Mesothelial cell of epicardium (in vitro differentiated cells): ENCODE results near the gene TMPRSS4. TPM values are rescaled to one million over a fixed set of nuclear protein-coding genes. Genes with fewer than 3 reads are reported as not detected.

ENCODE experiments used
- DNase-seq, 2 experiments: peaks; one replicate each; pipeline ENCODE4 v3.0.0; 2021; ENCODE audit warnings: low spot score in 2 of 2; ENCODE audit not compliant: unreplicated experiment in 2 of 2
- H3K27ac Mint-ChIP-seq: 2 replicates; pipeline ENCODE4 v1.8.0; 2021; ENCODE audit warnings: mixed read lengths
- H3K27me3 Mint-ChIP-seq: 2 replicates; pipeline ENCODE4 v1.8.0; 2021; ENCODE audit warnings: low read depth, mixed read lengths
- H3K36me3 Mint-ChIP-seq: 2 replicates; pipeline ENCODE4 v1.8.0; 2021; ENCODE audit warnings: mixed read lengths
- H3K4me1 Mint-ChIP-seq: 2 replicates; pipeline ENCODE4 v1.8.0; 2021; ENCODE audit warnings: mixed read lengths
- H3K4me3 Mint-ChIP-seq: 2 replicates; pipeline ENCODE4 v1.8.0; 2021; ENCODE audit warnings: mild to moderate bottlenecking, moderate library complexity, mixed read lengths
- H3K9me3 Mint-ChIP-seq: 2 replicates; pipeline ENCODE4 v1.8.0; 2021; ENCODE audit warnings: mixed read lengths
- total RNA-seq: library from RNA; stranded (reverse); gene quantifications from 3 replicates; pipeline ENCODE4 v1.2.1, GENCODE V29; 2021
- TF ChIP-seq, protein P1 (sequence below): fragments of 200-600 bp; sonication (generic); IDR thresholded peaks from one replicate; pipeline ENCODE4 v1.5.0; 2021; ENCODE audit warnings: antibody characterized with exemption; ENCODE audit not compliant: unreplicated experiment

The TMPRSS4 gene
- total RNA-seq, 1 donor from 2014 or later: 0.94 TPM

DNA sequence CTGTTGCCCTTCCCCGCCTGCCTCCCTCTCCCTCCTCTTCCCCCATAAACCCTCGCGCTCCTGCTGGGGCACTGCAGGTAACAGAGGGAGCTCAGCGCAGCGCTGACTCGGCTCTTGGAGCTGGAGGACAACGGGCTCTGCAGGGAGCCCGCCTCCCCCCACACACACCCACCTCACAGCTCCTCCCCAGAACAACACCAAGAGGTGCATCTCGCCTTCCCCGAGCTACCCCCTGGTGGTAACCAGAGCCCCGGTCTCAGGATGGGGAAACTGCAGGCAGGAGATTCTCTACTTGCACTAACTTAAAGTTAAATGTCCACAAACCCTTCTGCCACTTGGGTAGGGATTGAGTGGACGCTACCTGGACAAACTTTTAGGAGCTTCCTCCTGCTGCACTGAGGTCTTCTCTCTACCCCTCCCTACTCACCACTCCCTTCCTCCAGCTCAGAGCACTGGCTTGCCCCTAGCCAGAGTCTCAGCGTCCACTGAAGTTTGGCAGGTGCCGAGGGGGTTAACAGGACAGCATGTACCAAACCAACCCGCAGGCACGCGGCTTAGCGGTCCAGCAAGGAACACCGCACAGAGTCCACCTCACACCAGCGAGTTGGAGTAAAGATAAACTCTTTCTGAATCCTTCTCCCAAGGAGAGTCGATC is 79.8 kb downstream of the TMPRSS4 start:
- TF ChIP-seq, protein P1, sequence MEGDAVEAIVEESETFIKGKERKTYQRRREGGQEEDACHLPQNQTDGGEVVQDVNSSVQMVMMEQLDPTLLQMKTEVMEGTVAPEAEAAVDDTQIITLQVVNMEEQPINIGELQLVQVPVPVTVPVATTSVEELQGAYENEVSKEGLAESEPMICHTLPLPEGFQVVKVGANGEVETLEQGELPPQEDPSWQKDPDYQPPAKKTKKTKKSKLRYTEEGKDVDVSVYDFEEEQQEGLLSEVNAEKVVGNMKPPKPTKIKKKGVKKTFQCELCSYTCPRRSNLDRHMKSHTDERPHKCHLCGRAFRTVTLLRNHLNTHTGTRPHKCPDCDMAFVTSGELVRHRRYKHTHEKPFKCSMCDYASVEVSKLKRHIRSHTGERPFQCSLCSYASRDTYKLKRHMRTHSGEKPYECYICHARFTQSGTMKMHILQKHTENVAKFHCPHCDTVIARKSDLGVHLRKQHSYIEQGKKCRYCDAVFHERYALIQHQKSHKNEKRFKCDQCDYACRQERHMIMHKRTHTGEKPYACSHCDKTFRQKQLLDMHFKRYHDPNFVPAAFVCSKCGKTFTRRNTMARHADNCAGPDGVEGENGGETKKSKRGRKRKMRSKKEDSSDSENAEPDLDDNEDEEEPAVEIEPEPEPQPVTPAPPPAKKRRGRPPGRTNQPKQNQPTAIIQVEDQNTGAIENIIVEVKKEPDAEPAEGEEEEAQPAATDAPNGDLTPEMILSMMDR: no peak
- Mint-ChIP-seq H3K27ac (no peak overlapping the region), H3K9me3 (no peaks in the 10 kb centered on the region), H3K4me1 (peaks cover 15% of the 10 kb centered on the region), H3K27me3 (peaks cover 98% of the 10 kb centered on the region), H3K36me3 (no peaks in the 10 kb centered on the region), H3K4me3 (no peak overlapping the region)
- no peak for DNase-seq

DNA sequence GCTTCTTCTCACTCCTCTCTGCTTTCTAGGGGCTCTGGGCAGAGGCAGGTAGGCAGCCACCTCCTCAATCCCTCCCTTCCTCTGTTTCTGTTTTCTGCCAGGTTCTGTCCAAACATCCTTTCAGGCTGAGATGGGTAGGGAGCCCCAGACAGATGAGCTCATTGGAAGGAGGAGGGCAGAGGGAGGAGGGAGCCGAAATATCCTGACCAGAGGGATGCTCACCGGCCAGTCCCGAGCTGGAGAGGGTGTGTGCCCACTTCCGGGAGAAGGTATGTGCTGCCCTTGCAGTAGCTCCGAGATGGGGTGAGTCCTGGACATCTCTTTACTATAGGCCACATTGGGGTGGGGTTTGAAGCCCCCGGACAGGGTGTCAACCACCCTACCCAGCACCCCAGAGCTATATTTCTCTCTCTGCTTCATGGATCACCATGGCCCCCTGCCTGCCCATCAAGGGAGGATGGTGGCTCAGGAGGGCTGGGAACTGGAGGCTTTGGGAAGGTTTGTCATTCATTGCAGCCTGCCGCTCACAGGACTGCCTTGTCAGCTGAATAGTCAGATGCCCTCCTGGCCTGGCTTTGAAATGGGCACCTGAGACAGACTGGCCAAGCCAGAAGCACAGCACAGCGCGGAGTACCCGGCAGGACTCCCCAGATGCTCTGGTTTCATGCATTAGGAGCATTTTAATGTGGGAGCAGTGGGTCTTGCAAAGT is 80.5 kb downstream of the TMPRSS4 start:
- peaks cover 98% of the 10 kb centered on the region for H3K27me3 Mint-ChIP-seq
- TF ChIP-seq, protein P1: no peak
- H3K27ac Mint-ChIP-seq: no peak overlapping the region
- H3K9me3 Mint-ChIP-seq: no peaks in the 10 kb centered on the region
- DNase-seq: no peak
- H3K4me3 Mint-ChIP-seq: no peak overlapping the region
- no peaks in the 10 kb centered on the region for H3K36me3 Mint-ChIP-seq
- H3K4me1 Mint-ChIP-seq: peaks cover 14% of the 10 kb centered on the region

DNA sequence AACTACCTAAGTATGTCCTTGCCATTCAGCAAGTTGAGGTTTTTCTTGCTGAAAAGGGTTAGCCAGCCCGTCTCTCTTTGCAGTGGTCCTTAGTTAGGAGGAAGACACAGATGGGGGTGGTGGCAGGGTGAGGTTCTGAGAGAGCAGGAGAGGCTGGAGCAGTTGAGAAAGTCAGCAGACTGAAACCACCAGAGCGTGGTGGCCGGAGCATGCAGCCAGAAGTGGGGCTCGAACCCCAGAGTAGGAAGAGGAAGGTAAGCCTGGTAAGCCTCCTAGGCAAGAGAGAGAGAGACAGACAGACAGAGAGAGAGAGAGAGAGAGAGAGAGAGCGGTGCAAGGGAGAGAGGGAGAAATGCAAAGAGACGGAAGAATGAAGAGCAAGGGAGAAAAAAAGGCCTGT is 84.9 kb downstream of the TMPRSS4 start:
- Mint-ChIP-seq H3K27ac (no peak overlapping the region), H3K36me3 (no peaks in the 10 kb centered on the region), H3K4me3 (no peak overlapping the region), H3K4me1 (peaks cover 3% of the 10 kb centered on the region), H3K27me3 (peaks cover 90% of the 10 kb centered on the region), H3K9me3 (no peaks in the 10 kb centered on the region)
- TF ChIP-seq, protein P1: no peak
- no peak for DNase-seq

DNA sequence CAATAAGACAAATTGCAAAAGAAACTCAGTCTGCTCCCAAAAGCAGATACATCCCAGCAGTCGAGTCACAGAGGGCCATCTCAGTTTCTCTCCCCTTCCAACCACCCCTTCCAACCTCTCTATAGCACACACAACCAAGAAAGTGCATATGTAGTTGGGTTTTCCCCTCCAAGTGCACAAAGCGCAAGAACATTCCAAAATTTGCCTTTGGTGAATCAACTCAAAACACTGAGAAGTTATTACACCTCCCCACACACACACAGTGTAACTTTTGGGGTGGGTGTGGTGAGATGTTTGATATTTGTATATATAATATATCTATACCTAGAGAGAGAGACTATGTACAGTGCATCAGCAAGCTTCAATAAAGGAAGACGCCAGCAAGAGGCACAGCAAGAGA is 86.0 kb downstream of the TMPRSS4 start:
- no peaks in the 10 kb centered on the region for H3K36me3 Mint-ChIP-seq
- no peaks in the 10 kb centered on the region for H3K9me3 Mint-ChIP-seq
- DNase-seq: no peak
- TF ChIP-seq, protein P1: no peak
- no peak overlapping the region for H3K27ac Mint-ChIP-seq
- H3K27me3 Mint-ChIP-seq: peaks cover 90% of the 10 kb centered on the region
- no peaks in the 10 kb centered on the region for H3K4me1 Mint-ChIP-seq
- no peak overlapping the region for H3K4me3 Mint-ChIP-seq

DNA sequence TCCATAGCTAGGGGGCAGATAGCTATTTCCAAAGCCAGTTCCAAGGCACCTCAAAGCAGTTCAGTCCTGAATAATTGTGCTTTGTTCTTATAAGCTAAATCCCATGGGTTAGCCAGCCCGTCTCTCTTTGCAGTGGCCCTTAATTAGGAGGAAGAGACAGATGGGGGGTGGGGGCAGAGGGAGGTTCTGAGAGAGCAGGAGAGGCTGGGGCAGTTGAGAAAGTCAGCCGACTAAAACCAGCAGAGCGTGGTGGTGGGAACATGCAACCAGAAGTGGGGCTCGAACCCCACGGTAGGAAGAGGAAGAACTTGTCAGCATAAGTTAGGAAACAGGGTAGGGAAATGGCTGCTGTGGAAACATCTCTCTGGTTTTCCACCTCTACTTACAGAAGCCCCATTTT is 86.6 kb downstream of the TMPRSS4 start:
- Mint-ChIP-seq H3K27ac (no peak overlapping the region), H3K27me3 (peaks cover 90% of the 10 kb centered on the region)

More for the DNA sequence above, 86.6 kb downstream of the TMPRSS4 start:
- Mint-ChIP-seq H3K9me3 (no peaks in the 10 kb centered on the region), H3K36me3 (no peaks in the 10 kb centered on the region), H3K4me3 (no peak overlapping the region), H3K4me1 (no peaks in the 10 kb centered on the region)
- TF ChIP-seq, protein P1: no peak
- no peak for DNase-seq
